GM12878 (cell line): ENCODE results near the gene OXCT1. TPM values are rescaled to one million over a fixed set of nuclear protein-coding genes. Genes with fewer than 3 reads are reported as not detected.

Source experiments
- BACH1 ChIP-seq: fragments of 450-650 bp; IDR thresholded peaks from 2 replicates; pipeline ENCODE4 v1.6.1; 2017; ENCODE audit warnings: mild to moderate bottlenecking, borderline replicate concordance
- FOS ChIP-seq: IDR thresholded peaks from 3 replicates; pipeline ENCODE4 v1.6.1; 2011; ENCODE audit warnings: borderline replicate concordance; ENCODE audit not compliant: insufficient read length; ENCODE audit errors: extremely low read depth
- FOXK2 ChIP-seq: fragments of 450-650 bp; IDR thresholded peaks from 2 replicates; pipeline ENCODE4 v1.6.1; 2017; ENCODE audit warnings: mild to moderate bottlenecking, moderate library complexity
- FOXM1 ChIP-seq: IDR thresholded peaks from 2 replicates; pipeline ENCODE4 v1.6.1; 2012; ENCODE audit warnings: low read depth, mild to moderate bottlenecking, inconsistent platforms, low read length, moderate library complexity
- JUNB ChIP-seq: IDR thresholded peaks from 2 replicates; pipeline ENCODE4 v1.6.1; 2016; ENCODE audit warnings: antibody characterized with exemption, mild to moderate bottlenecking
- KDM1A ChIP-seq: fragments of 200-600 bp; sonication (generic); IDR thresholded peaks from 2 replicates; pipeline ENCODE4 v1.6.1; 2016; ENCODE audit warnings: borderline replicate concordance
- NRF1 ChIP-seq: conservative IDR thresholded peaks from 2 replicates; pipeline ENCODE4 v1.6.1; 2011; ENCODE audit warnings: mild to moderate bottlenecking, low read depth, low read length, improper control_type of control experiment
- RELA ChIP-seq: fragments of 450-650 bp; IDR thresholded peaks from 2 replicates; pipeline ENCODE4 v1.8.0; 2014; ENCODE audit warnings: borderline replicate concordance; ENCODE audit not compliant: partially characterized antibody
- REST ChIP-seq: IDR thresholded peaks from 2 replicates; pipeline ENCODE4 v1.6.1; 2012; ENCODE audit warnings: mild to moderate bottlenecking, low read depth, low read length
- SMC3 ChIP-seq: IDR thresholded peaks from 2 replicates; pipeline ENCODE4 v1.6.1; 2011; ENCODE audit warnings: low read length, improper control_type of control experiment, borderline replicate concordance
- SUPT20H ChIP-seq: IDR thresholded peaks from 2 replicates; pipeline ENCODE4 v1.6.1; 2011; ENCODE audit warnings: low read depth, mild to moderate bottlenecking, low read length, moderate library complexity, borderline replicate concordance; ENCODE audit not compliant: control insufficient read depth
- TCF12 ChIP-seq: IDR thresholded peaks from 2 replicates; pipeline ENCODE4 v1.6.1; 2011; ENCODE audit warnings: low read depth, mild to moderate bottlenecking, low read length
- WRNIP1 ChIP-seq: IDR thresholded peaks from 2 replicates; pipeline ENCODE4 v1.6.1; 2011; ENCODE audit warnings: low read depth, low read length, improper control_type of control experiment, borderline replicate concordance
- ZNF217 ChIP-seq: fragments of 450-650 bp; IDR thresholded peaks from 2 replicates; pipeline ENCODE4 v1.6.1; 2017; ENCODE audit warnings: antibody characterized with exemption, mild to moderate bottlenecking
- ZNF622 ChIP-seq: fragments of 450-650 bp; IDR thresholded peaks from 2 replicates; pipeline ENCODE4 v1.6.1; 2017; ENCODE audit warnings: mild to moderate bottlenecking, inconsistent platforms
- polyA plus RNA-seq, 11 experiments: library from polyadenylated mRNA; depleted of rRNA in 4 of 11; unstranded in 6 of 11; stranded (reverse) in 5 of 11; fragments of >200 nt; fragmentation: Nextera tagmentation in 4 of 11; fragmentation: Illumina TruSeq in 1 of 11; extraction: Ambion mirVana in 4 of 11; extraction: Trizol in 1 of 11; gene quantifications; 1 replicate in 1 of 11; 2 replicates in 10 of 11; pipeline versions ENCODE4 v1.2.1 to v1.2.3, GENCODE V29; 2011 to 2016; ENCODE audit warnings: inconsistent platforms in 2 of 11, missing spikeins in 2 of 11, low read depth in 1 of 11
- total RNA-seq, 4 experiments: library from RNA; depleted of rRNA in 3 of 4; stranded (reverse); fragments of >200 nt in 3 of 4; fragmentation: Illumina TruSeq in 1 of 4; extraction: Trizol in 1 of 4; gene quantifications; 2 replicates each; pipeline versions ENCODE4 v1.2.1 to v1.2.3, GENCODE V29; 2013 to 2021
- TF ChIP-seq, protein P1 (sequence below): fragments of 150-350 bp; IDR thresholded peaks from 2 replicates; pipeline ENCODE4 v1.6.1; 2014; ENCODE audit warnings: mild to moderate bottlenecking, low read depth, low read length
- TF ChIP-seq, protein P2 (sequence below): fragments of 450-650 bp; formaldehyde crosslinking; IDR thresholded peaks from 2 replicates; pipeline ENCODE4 v1.5.0; 2022; ENCODE audit warnings: mild to moderate bottlenecking, missing genetic modification characterization
- TF ChIP-seq, protein P3 (sequence below): fragments of 450-650 bp; IDR thresholded peaks from 2 replicates; pipeline ENCODE4 v1.6.1; 2017; ENCODE audit warnings: mild to moderate bottlenecking, low read depth, inconsistent platforms; ENCODE audit not compliant: poor library complexity, severe bottlenecking

The OXCT1 gene
- total and polyA plus RNA-seq, 10 of the 15 experiments (the other 5 are each of a cell fraction or from before 2014, with no cell fraction given), result 46.9 to 103 (median 70.5) TPM

GRCh38 chr5:41869724-41870626, at the start of gene OXCT1 (continued):
- TF ChIP-seq SUPT20H (no peak), SMC3 (no peak), TCF12 (0 out of 2 replicates have a peak, but pooled peaks have one; percentile 74), FOXK2 (no peak), WRNIP1 (no peak), NRF1 (0 out of 2 replicates have a peak, but pooled peaks have one; percentile 24), JUNB (no peak), ZNF217 (no peak), FOS (no peak), FOXM1 (no peak), KDM1A (no peak), ZNF622 (no peak), RELA (no peak), BACH1 (no peak), REST (peak; percentile 39; the same call in 1 of the 2 replicates)
- TF ChIP-seq, protein P1, sequence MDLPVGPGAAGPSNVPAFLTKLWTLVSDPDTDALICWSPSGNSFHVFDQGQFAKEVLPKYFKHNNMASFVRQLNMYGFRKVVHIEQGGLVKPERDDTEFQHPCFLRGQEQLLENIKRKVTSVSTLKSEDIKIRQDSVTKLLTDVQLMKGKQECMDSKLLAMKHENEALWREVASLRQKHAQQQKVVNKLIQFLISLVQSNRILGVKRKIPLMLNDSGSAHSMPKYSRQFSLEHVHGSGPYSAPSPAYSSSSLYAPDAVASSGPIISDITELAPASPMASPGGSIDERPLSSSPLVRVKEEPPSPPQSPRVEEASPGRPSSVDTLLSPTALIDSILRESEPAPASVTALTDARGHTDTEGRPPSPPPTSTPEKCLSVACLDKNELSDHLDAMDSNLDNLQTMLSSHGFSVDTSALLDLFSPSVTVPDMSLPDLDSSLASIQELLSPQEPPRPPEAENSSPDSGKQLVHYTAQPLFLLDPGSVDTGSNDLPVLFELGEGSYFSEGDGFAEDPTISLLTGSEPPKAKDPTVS, result no peak
- TF ChIP-seq, protein P2, sequence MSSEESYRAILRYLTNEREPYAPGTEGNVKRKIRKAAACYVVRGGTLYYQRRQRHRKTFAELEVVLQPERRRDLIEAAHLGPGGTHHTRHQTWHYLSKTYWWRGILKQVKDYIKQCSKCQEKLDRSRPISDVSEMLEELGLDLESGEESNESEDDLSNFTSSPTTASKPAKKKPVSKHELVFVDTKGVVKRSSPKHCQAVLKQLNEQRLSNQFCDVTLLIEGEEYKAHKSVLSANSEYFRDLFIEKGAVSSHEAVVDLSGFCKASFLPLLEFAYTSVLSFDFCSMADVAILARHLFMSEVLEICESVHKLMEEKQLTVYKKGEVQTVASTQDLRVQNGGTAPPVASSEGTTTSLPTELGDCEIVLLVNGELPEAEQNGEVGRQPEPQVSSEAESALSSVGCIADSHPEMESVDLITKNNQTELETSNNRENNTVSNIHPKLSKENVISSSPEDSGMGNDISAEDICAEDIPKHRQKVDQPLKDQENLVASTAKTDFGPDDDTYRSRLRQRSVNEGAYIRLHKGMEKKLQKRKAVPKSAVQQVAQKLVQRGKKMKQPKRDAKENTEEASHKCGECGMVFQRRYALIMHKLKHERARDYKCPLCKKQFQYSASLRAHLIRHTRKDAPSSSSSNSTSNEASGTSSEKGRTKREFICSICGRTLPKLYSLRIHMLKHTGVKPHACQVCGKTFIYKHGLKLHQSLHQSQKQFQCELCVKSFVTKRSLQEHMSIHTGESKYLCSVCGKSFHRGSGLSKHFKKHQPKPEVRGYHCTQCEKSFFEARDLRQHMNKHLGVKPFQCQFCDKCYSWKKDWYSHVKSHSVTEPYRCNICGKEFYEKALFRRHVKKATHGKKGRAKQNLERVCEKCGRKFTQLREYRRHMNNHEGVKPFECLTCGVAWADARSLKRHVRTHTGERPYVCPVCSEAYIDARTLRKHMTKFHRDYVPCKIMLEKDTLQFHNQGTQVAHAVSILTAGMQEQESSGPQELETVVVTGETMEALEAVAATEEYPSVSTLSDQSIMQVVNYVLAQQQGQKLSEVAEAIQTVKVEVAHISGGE (CRISPR knock-in tag), result no peak
- TF ChIP-seq, protein P3, sequence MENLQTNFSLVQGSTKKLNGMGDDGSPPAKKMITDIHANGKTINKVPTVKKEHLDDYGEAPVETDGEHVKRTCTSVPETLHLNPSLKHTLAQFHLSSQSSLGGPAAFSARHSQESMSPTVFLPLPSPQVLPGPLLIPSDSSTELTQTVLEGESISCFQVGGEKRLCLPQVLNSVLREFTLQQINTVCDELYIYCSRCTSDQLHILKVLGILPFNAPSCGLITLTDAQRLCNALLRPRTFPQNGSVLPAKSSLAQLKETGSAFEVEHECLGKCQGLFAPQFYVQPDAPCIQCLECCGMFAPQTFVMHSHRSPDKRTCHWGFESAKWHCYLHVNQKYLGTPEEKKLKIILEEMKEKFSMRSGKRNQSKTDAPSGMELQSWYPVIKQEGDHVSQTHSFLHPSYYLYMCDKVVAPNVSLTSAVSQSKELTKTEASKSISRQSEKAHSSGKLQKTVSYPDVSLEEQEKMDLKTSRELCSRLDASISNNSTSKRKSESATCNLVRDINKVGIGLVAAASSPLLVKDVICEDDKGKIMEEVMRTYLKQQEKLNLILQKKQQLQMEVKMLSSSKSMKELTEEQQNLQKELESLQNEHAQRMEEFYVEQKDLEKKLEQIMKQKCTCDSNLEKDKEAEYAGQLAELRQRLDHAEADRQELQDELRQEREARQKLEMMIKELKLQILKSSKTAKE, result no peak
